ENCODE measurements around the gene HIVEP2.

Gene HIVEP2

GRCh38 chr6:142881761-142882160 lies 63.2 kb downstream of the HIVEP2 start:
- no peaks in the 10 kb centered on the region for H3K27me3 ChIP-seq
- no peaks in the 10 kb centered on the region for H3K9me3 ChIP-seq
- TF ChIP-seq, protein P1, sequence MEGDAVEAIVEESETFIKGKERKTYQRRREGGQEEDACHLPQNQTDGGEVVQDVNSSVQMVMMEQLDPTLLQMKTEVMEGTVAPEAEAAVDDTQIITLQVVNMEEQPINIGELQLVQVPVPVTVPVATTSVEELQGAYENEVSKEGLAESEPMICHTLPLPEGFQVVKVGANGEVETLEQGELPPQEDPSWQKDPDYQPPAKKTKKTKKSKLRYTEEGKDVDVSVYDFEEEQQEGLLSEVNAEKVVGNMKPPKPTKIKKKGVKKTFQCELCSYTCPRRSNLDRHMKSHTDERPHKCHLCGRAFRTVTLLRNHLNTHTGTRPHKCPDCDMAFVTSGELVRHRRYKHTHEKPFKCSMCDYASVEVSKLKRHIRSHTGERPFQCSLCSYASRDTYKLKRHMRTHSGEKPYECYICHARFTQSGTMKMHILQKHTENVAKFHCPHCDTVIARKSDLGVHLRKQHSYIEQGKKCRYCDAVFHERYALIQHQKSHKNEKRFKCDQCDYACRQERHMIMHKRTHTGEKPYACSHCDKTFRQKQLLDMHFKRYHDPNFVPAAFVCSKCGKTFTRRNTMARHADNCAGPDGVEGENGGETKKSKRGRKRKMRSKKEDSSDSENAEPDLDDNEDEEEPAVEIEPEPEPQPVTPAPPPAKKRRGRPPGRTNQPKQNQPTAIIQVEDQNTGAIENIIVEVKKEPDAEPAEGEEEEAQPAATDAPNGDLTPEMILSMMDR (IDR thresholded peaks at IDR 0.05), result no peak
- H3K4me3 ChIP-seq (ENCODE audit: low read depth in 1 of 2, low read length in 1 of 2), result no peak overlapping the region
- no peaks in the 10 kb centered on the region for H3K36me3 ChIP-seq
- no peak overlapping the region for H3K27ac ChIP-seq
- H3K4me1 ChIP-seq (ENCODE audit: control insufficient read depth in 1 of 2, insufficient read depth in 1 of 2, low read depth in 1 of 2, low read length in 1 of 2), result peaks cover 0 to 12% of the 10 kb centered on the region in 2 experiments

DNA sequence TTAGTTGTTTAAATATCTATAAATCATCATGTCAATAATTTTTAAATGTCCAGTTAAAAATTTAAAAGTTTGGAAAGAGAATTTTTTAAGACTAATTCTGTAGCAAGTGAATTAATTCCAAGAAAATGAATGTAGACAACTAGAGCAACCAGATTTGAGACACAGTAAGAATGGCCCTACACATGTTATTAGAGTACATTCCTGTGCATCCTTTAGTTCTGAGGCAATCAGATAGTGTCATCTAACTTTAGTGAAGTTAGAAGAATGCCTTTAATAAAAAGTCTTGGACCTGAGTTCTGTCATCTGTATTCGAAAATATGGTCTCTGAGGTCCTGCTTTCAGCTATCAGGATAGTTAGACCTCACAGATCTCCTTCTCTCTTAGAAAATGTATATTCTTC lies 63.7 kb downstream of the HIVEP2 start:
- no peak overlapping the region for H3K27ac ChIP-seq
- H3K4me1 ChIP-seq (ENCODE audit: control insufficient read depth in 1 of 2, insufficient read depth in 1 of 2, low read depth in 1 of 2, low read length in 1 of 2), result peaks cover 0 to 8% of the 10 kb centered on the region in 2 experiments
- TF ChIP-seq, protein P1 (IDR thresholded peaks at IDR 0.05), result no peak
- H3K27me3 ChIP-seq, result no peaks in the 10 kb centered on the region
- H3K36me3 ChIP-seq, result no peaks in the 10 kb centered on the region
- H3K9me3 ChIP-seq, result no peaks in the 10 kb centered on the region
- H3K4me3 ChIP-seq (ENCODE audit: low read depth in 1 of 2, low read length in 1 of 2), result no peak overlapping the region

- H3K4me3 ChIP-seq (ENCODE audit: low read depth in 1 of 2, low read length in 1 of 2), result no peak overlapping the region
- TF ChIP-seq, protein P1 (IDR thresholded peaks at IDR 0.05), result no peak
- H3K36me3 ChIP-seq, result no peaks in the 10 kb centered on the region
- H3K27ac ChIP-seq, result no peak overlapping the region
- H3K9me3 ChIP-seq, result no peaks in the 10 kb centered on the region
- peaks cover 0 to 5% of the 10 kb centered on the region in 2 experiments for H3K4me1 ChIP-seq (ENCODE audit: control insufficient read depth in 1 of 2, insufficient read depth in 1 of 2, low read depth in 1 of 2, low read length in 1 of 2)
- H3K27me3 ChIP-seq, result no peaks in the 10 kb centered on the region
These were observed 64.8 kb downstream of the HIVEP2 start for GRCh38 chr6:142880201-142880600.

DNA sequence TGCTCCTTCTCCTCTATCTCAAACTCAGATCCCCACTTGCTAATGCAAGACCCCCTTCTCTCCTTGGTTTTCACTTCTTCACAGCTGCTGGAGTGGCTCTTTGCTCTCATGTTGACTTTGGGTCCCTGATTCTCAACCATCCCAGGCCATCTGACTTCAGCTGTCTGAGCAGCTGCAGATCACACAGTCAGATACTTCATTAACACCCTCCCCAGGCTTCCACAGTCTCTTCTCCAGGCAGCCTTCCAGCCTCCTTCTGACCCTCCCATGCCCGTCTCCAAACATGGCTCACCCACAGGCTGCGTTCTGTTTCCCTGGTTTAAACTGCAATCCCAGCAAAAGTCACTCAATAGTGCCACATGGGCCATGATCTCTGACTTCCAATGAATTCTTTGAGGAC lies 65.4 kb downstream of the HIVEP2 start:
- TF ChIP-seq, protein P1 (IDR thresholded peaks at IDR 0.05), result no peak
- no peaks in the 10 kb centered on the region for H3K4me1 ChIP-seq (ENCODE audit: control insufficient read depth in 1 of 2, insufficient read depth in 1 of 2, low read depth in 1 of 2, low read length in 1 of 2)

GRCh38 chr6:142879076-142879475 lies 65.9 kb downstream of the HIVEP2 start:
- Histone ChIP-seq H3K27ac (no peak overlapping the region), H3K27me3 (no peaks in the 10 kb centered on the region), H3K36me3 (no peaks in the 10 kb centered on the region), H3K9me3 (no peaks in the 10 kb centered on the region), H3K4me3 (ENCODE audit: low read depth in 1 of 2, low read length in 1 of 2) (no peak overlapping the region), H3K4me1 (ENCODE audit: control insufficient read depth in 1 of 2, insufficient read depth in 1 of 2, low read depth in 1 of 2, low read length in 1 of 2) (no peaks in the 10 kb centered on the region)
- TF ChIP-seq, protein P1 (IDR thresholded peaks at IDR 0.05), result no peak

More for the DNA sequence above, 65.4 kb downstream of the HIVEP2 start:
- Histone ChIP-seq H3K27me3 (no peaks in the 10 kb centered on the region), H3K4me3 (ENCODE audit: low read depth in 1 of 2, low read length in 1 of 2) (no peak overlapping the region), H3K36me3 (no peaks in the 10 kb centered on the region), H3K9me3 (no peaks in the 10 kb centered on the region), H3K27ac (no peak overlapping the region)

DNA sequence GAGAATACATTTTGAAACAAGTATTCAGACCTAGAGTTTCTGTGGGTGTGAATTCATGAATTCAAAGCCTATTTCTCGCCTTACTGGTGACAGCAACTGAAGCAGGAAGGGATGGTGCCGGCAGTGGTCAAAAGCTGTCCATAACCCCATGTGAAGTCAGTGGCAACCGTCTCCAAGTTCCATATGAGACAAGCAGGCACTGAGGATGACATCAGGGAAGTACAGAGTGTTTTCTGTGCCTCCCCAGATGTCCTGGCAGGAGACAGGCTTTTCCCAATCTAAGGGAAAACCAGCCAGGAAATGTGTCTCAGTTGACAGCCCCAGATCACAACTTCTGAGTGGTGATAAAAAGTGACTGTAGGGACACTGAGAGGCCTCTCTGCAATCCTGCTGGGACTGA lies 66.6 kb downstream of the HIVEP2 start:
- TF ChIP-seq, protein P1 (IDR thresholded peaks at IDR 0.05), result no peak
- Histone ChIP-seq H3K9me3 (no peaks in the 10 kb centered on the region), H3K4me1 (ENCODE audit: control insufficient read depth in 1 of 2, insufficient read depth in 1 of 2, low read depth in 1 of 2, low read length in 1 of 2) (no peaks in the 10 kb centered on the region), H3K36me3 (no peaks in the 10 kb centered on the region), H3K27ac (no peak overlapping the region), H3K27me3 (no peaks in the 10 kb centered on the region), H3K4me3 (ENCODE audit: low read depth in 1 of 2, low read length in 1 of 2) (no peak overlapping the region)
